Liver (tissue), 3 donors: ENCODE measurements around the gene RPS6KB1.

Experiments used
- CTCF ChIP-seq: fragments of 150-350 bp; IDR thresholded peaks from 2 replicates; pipeline ENCODE4 v1.5.1; 2017; ENCODE audit warnings: improper control_type of control experiment, low read depth, low read length; ENCODE audit not compliant: missing input control
- EGR1 ChIP-seq, 2 donors: IDR thresholded peaks; 2 replicates each; pipeline ENCODE4 v1.6.1; 2016 to 2018; ENCODE audit warnings: antibody characterized with exemption in 2 of 2, low read depth in 2 of 2
- HNF4G ChIP-seq: IDR thresholded peaks from 2 replicates; pipeline ENCODE4 v1.6.1; 2016; ENCODE audit warnings: antibody characterized with exemption
- JUND ChIP-seq, 2 donors: IDR thresholded peaks; 2 replicates each; pipeline ENCODE4 v1.6.1; 2016; ENCODE audit warnings: antibody characterized with exemption in 2 of 2
- RAD21 ChIP-seq, 2 donors: IDR thresholded peaks; 2 replicates each; pipeline ENCODE4 v1.6.1; 2016; ENCODE audit warnings: antibody characterized with exemption in 2 of 2, mild to moderate bottlenecking in 2 of 2
- RXRA ChIP-seq, 2 donors: IDR thresholded peaks; 2 replicates each; pipeline ENCODE4 v1.6.1; 2017 to 2018; ENCODE audit warnings: antibody characterized with exemption in 2 of 2, mild to moderate bottlenecking in 1 of 2
- SP1 ChIP-seq: IDR thresholded peaks from 2 replicates; pipeline ENCODE4 v1.6.1; 2018; ENCODE audit warnings: antibody characterized with exemption, mild to moderate bottlenecking
- YY1 ChIP-seq: IDR thresholded peaks from 2 replicates; pipeline ENCODE4 v1.6.1; 2016; ENCODE audit warnings: antibody characterized with exemption, mild to moderate bottlenecking
- TF ChIP-seq, protein P1 (sequence below): IDR thresholded peaks from 2 replicates; pipeline ENCODE4 v1.6.1; 2016; ENCODE audit warnings: antibody characterized with exemption, mild to moderate bottlenecking
- donor health status: healthy.
- donor health status: healthy.

DNA sequence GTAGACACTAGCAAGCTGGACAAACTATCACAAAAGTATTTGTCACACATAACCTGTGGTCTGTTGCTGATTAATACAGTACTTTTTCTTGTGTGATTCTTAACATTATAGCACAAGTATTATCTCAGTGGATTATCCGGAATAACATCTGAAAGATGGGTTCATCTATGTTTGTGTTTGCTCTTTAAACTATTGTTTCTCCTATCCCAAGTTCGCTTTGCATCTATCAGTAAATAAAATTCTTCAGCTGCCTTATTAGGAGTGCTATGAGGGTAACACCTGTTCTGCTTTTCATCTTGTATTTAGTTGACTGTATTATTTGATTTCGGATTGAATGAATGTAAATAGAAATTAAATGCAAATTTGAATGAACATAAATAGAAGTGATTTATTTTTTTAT lies 57.1 kb downstream of the RPS6KB1 start:
- no peak for TF ChIP-seq CTCF
- TF ChIP-seq RXRA (IDR thresholded peaks at IDR 0.05): no peak
- TF ChIP-seq YY1: no peak
- no peak for TF ChIP-seq HNF4G
- TF ChIP-seq JUND (IDR thresholded peaks at IDR 0.05): no peak
- TF ChIP-seq RAD21 (IDR thresholded peaks at IDR 0.05): no peak
- no peak for TF ChIP-seq EGR1 (IDR thresholded peaks at IDR 0.05; ENCODE audit: low read depth in 2 of 2)
- TF ChIP-seq, protein P1, sequence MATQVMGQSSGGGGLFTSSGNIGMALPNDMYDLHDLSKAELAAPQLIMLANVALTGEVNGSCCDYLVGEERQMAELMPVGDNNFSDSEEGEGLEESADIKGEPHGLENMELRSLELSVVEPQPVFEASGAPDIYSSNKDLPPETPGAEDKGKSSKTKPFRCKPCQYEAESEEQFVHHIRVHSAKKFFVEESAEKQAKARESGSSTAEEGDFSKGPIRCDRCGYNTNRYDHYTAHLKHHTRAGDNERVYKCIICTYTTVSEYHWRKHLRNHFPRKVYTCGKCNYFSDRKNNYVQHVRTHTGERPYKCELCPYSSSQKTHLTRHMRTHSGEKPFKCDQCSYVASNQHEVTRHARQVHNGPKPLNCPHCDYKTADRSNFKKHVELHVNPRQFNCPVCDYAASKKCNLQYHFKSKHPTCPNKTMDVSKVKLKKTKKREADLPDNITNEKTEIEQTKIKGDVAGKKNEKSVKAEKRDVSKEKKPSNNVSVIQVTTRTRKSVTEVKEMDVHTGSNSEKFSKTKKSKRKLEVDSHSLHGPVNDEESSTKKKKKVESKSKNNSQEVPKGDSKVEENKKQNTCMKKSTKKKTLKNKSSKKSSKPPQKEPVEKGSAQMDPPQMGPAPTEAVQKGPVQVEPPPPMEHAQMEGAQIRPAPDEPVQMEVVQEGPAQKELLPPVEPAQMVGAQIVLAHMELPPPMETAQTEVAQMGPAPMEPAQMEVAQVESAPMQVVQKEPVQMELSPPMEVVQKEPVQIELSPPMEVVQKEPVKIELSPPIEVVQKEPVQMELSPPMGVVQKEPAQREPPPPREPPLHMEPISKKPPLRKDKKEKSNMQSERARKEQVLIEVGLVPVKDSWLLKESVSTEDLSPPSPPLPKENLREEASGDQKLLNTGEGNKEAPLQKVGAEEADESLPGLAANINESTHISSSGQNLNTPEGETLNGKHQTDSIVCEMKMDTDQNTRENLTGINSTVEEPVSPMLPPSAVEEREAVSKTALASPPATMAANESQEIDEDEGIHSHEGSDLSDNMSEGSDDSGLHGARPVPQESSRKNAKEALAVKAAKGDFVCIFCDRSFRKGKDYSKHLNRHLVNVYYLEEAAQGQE: no peak
- no peak for TF ChIP-seq SP1
